ENCODE data around the gene AURKB.

The AURKB gene

DNA sequence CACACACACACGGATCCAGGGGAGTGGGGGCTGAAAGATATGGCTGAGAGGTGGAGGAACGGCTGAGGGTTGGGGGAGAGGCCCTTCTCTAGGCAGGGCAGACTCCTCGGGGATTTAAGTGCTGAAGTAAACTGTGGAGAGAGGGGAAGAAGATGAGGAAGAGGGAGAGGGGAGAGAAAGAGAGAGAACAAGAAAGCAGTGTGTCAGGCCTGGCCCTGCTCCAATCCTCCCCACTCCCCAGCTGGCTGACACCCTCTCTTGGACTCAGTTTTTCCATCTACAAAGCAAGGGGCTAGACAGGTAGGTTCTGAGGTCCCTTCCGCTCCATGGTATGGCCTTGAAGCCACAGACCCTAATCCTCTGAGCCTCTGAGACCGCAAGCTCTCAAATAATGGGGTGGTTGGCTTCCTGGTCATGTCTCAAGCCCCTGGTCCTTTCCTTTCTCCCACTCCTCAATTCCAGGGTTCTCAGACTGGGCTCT is 49.6 kb downstream of the AURKB start:
- no peak for DNase-seq

- DNase-seq = no peak
Observed at GRCh38 chr17:8160224-8160577, 50.2 kb downstream of the AURKB start.

- DNase-seq = no peak
Observed at GRCh38 chr17:8159459-8160223, 50.7 kb downstream of the AURKB start.

- DNase-seq = no peak
Observed at GRCh38 chr17:8159032-8159400, 51.4 kb downstream of the AURKB start.

DNA sequence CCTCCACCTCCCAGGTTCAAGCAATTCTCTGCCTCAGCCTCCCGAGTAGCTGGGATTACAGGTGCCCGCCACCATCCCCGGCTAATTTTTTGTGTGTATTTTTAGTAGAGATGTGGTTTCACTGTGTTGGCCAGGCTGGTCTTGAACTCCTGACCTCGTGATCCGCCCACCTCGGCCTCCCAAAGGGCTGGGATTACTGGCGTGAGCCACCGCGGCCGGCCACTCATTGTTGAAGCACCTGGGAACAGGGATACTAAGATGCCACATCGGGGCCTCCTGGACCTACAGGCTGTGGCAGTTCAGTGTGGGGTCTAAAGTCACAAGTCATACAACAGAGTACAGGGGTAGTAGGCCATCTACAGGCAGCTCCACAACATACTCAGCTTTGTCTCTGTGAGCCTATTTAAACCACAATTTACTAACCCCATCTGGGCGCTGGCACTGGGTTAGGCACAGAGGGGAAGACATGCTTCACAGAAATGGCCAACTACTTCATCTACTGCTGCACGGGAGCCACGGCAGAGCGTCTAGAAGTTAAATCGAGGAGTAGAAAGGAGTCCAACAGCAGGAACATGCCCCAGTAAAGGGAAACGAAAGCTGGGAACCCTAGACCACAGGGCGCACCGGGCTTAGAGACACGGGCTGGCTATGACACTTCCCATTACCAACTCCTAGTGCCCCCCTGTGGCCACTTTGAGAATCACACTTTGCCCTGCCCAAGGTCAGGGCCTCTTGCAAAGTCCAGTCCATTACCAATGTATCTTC is 51.9 kb downstream of the AURKB start:
- peak; percentile 56 for DNase-seq

- DNase-seq = peak; percentile 98
Observed at GRCh38 chr17:8156246-8156992, 54.0 kb downstream of the AURKB start.

DNA sequence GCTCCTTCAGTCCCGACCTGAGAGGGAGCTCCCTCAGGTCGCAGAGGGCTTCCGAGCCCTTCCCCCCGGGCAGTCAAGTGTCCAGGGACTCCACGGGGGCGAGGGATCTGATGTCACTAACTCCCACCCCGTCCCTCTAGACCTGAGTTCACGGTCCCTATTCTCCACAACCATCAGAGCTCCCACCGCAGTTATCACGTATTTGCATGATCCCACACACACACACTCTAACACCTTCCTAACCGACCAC is 54.5 kb downstream of the AURKB start:
- DNase-seq = no peak

DNA sequence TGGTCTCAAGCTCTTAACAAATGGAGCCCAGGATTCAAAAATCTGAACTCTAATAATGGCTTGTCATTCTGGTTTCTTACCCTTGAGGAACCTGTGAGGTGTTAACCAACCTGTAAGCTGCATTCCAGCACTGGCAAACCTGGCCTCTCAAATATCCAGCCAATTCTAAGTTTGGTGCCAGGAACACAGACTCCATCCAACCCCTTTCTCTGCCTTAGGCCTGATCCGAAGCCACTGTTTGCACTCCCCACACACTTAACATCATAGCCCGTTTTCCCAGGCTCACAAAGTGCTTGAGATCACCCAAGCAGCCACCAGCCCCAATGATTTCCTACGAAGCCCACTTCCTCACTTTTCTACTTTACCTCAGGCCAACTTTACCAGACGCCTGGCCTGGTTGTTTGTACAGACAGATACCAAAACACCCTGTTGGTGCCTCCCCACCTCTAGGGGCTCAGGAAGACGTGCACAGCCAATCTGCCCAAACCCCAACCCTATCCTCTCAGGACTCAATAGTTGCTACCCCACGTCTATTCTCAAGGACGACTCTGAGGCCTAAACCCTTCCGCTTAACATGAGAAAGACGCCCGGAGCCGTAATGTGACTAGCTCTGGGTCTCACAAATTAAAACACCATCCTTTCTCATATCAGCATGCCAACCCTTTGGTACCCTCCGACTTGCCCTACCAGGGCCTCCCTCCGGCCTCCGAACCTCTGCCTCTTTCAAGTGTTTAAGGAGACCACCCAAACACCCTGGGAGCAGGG is 55.0 kb downstream of the AURKB start:
- DNase-seq = no peak
